CD8-positive, alpha-beta memory T cell (primary cell): Measurements from ENCODE around the gene CRABP2. TPM values are rescaled to one million over a fixed set of nuclear protein-coding genes. Genes with fewer than 3 reads are reported as not detected.

Experiments
- CTCF ChIA-PET: fragments of 350-600 bp; sonication (Branson Sonifier 250); formaldehyde crosslinking; loops from one replicate; lab custom pipeline; 2021; ENCODE audit warnings: antibody characterized with exemption; lab: Charles Lee
- POLR2A ChIA-PET: fragments of 350-600 bp; sonication (Branson Sonifier 250); formaldehyde crosslinking; loops from one replicate; lab custom pipeline; 2021; ENCODE audit warnings: antibody characterized with exemption; lab: Charles Lee
- DNase-seq, 5 donors: peaks; one replicate each; pipeline versions ENCODE4 v3.0.0 to v3.0.0-alpha.2; 2020 to 2022; ENCODE audit warnings: mixed read lengths in 1 of 5
- H3K27ac ChIP-seq: one replicate; pipeline ENCODE4 v1.7.0; 2013; ENCODE audit warnings: low read depth, mild to moderate bottlenecking, low read length, moderate library complexity
- H3K27me3 ChIP-seq: 2 replicates; pipeline ENCODE4 v1.7.0; 2013; ENCODE audit warnings: low read length, mild to moderate bottlenecking; ENCODE audit not compliant: insufficient read depth, poor library complexity, severe bottlenecking
- H3K36me3 ChIP-seq: 2 replicates; pipeline ENCODE4 v1.7.0; 2013; ENCODE audit warnings: mild to moderate bottlenecking, low read length, moderate library complexity; ENCODE audit not compliant: insufficient read depth
- H3K4me1 ChIP-seq: 2 replicates; pipeline ENCODE4 v1.7.0; 2013; ENCODE audit warnings: mild to moderate bottlenecking, low read length, moderate library complexity; ENCODE audit not compliant: insufficient read depth
- H3K4me3 ChIP-seq: 2 replicates; pipeline ENCODE4 v1.7.0; 2013; ENCODE audit warnings: mild to moderate bottlenecking, low read length
- H3K9me3 ChIP-seq: 2 replicates; pipeline ENCODE4 v1.7.0; 2013; ENCODE audit warnings: mild to moderate bottlenecking, low read length
- H3K27ac Mint-ChIP-seq, 8 donors: one replicate each; pipeline ENCODE4 v1.8.0; 2020 to 2021; ENCODE audit warnings: mixed read lengths in 8 of 8, mild to moderate bottlenecking in 6 of 8, inconsistent platforms in 3 of 8, moderate library complexity in 3 of 8
- H3K27me3 Mint-ChIP-seq, 2 donors: one replicate each; pipeline ENCODE4 v1.8.0; 2020 to 2021; ENCODE audit warnings: mixed read lengths in 2 of 2, mild to moderate bottlenecking in 1 of 2, moderate library complexity in 1 of 2
- H3K36me3 Mint-ChIP-seq, 3 donors: one replicate each; pipeline ENCODE4 v1.8.0; 2020 to 2021; ENCODE audit warnings: mixed read lengths in 3 of 3, inconsistent platforms in 1 of 3, mild to moderate bottlenecking in 1 of 3
- H3K4me1 Mint-ChIP-seq, 3 donors: one replicate each; pipeline ENCODE4 v1.8.0; 2020 to 2021; ENCODE audit warnings: mixed read lengths in 3 of 3, inconsistent platforms in 1 of 3, mild to moderate bottlenecking in 1 of 3
- H3K4me3 Mint-ChIP-seq, 7 donors: one replicate each; pipeline ENCODE4 v1.8.0; 2020 to 2021; ENCODE audit warnings: mixed read lengths in 7 of 7, mild to moderate bottlenecking in 6 of 7, moderate library complexity in 4 of 7, inconsistent platforms in 2 of 7
- H3K9me3 Mint-ChIP-seq, 5 donors: one replicate each; pipeline ENCODE4 v1.8.0; 2020 to 2022; ENCODE audit warnings: mixed read lengths in 5 of 5, mild to moderate bottlenecking in 3 of 5, moderate library complexity in 2 of 5, inconsistent platforms in 1 of 5
- polyA plus RNA-seq: library from polyadenylated mRNA; unstranded; fragments of 300-500 nt; fragmentation: Illumina TruSeq; gene quantifications from one replicate; pipeline ENCODE4 v1.2.3, GENCODE V29; 2021
- total RNA-seq, 2 experiments: library from RNA; stranded (reverse); gene quantifications; one replicate each; pipeline ENCODE4 v1.2.3, GENCODE V29; 2021

The CRABP2 gene
- total and polyA plus RNA-seq, 3 experiments from 2014 or later = 0.66 to 0.71 TPM; not detected in 1

GRCh38 chr1:156655151-156655903 is 50.1 kb downstream of the CRABP2 start:
- peaks cover 23 to 41% (median 29%) of the 10 kb centered on the region in 3 donors for H3K4me1 Mint-ChIP-seq
- peaks cover 43 to 66% of the 10 kb centered on the region in 2 donors for H3K27me3 Mint-ChIP-seq
- CTCF ChIA-PET = interaction anchor here (1.1 to 7.6 kb wide), 3 partner anchors 30 to 289 kb away, joined by 3 to 93 read pairs (median 3); no protein-coding TSS in a partner anchor
- POLR2A ChIA-PET = no interaction called here
- H3K27ac Mint-ChIP-seq = peak overlapping the region in 2 of 8 donors; percentile 15 to 37
- peak in 1 of 5 donors; percentile 27 for DNase-seq
- no peaks in the 10 kb centered on the region for H3K9me3 Mint-ChIP-seq
- Histone ChIP-seq H3K36me3 (no peaks in the 10 kb centered on the region), H3K9me3 (no peaks in the 10 kb centered on the region), H3K27me3 (peaks cover 34% of the 10 kb centered on the region), H3K27ac (no peak overlapping the region), H3K4me3 (no peak overlapping the region), H3K4me1 (peaks cover 38% of the 10 kb centered on the region)
- peak overlapping the region in 1 of 7 donors; percentile 65 for H3K4me3 Mint-ChIP-seq
- peaks cover 0 to 8% (median 2%) of the 10 kb centered on the region in 3 donors for H3K36me3 Mint-ChIP-seq

DNA sequence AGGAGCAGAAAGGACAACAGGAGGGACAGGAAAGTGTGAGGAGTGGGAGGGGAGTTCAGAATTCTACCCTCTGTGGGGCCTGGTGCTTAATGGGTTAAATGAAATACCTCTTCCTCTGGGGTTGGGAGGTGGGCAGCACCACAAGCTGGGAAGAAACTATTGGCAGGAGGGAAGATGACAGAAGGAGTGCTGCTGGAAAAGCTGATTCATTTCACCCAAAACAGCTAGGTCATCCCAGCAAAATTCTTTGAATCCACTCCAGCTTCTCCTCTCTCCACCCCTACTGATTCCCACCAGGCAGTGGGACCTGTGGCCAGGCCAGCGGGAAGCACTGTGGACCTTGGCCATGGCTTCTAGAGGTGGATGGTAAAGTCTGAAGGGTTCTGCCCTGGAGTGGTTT is 50.7 kb downstream of the CRABP2 start:
- POLR2A ChIA-PET = no interaction called here

DNA sequence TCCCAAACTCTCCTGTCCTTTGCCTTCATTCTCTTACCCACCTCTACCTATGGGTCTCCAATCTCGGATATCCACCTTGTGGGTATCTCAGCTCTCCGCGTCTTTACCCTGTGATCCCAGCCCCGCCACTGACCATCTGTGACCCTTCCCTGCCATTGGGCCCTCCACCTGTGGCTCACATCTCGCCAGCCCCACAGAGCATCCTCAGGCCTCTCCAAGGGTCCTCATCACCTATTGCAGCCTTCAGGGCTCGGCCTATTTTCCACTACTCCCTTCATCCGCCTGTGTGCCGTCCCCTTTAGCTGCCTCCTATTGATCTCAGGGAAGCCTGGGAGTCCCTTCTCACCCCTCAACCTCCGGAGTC is 52.4 kb downstream of the CRABP2 start:
- peaks cover 56 to 88% of the 10 kb centered on the region in 2 donors for H3K27me3 Mint-ChIP-seq
- Histone ChIP-seq H3K9me3 (no peaks in the 10 kb centered on the region), H3K36me3 (no peaks in the 10 kb centered on the region), H3K4me1 (peaks cover 19% of the 10 kb centered on the region), H3K27me3 (peaks cover 34% of the 10 kb centered on the region), H3K27ac (no peak overlapping the region), H3K4me3 (no peak overlapping the region)
- peaks cover 0 to 8% (median 2%) of the 10 kb centered on the region in 3 donors for H3K36me3 Mint-ChIP-seq
- H3K4me1 Mint-ChIP-seq = peaks cover 11 to 18% (median 15%) of the 10 kb centered on the region in 3 donors
- no peaks in the 10 kb centered on the region for H3K9me3 Mint-ChIP-seq
- peak overlapping the region in 2 of 8 donors; percentile 16 to 70 for H3K27ac Mint-ChIP-seq
- DNase-seq = no peak
- no peak overlapping the region for H3K4me3 Mint-ChIP-seq
- ChIA-PET POLR2A (no interaction called here), CTCF (interaction anchor here (1.3 to 2.8 kb wide), 2 partner anchors 25 to 29 kb away, joined by 4 to 8 read pairs; no protein-coding TSS in a partner anchor)

More for the DNA sequence above, 50.7 kb downstream of the CRABP2 start:
- H3K9me3 ChIP-seq = no peaks in the 10 kb centered on the region
- H3K27ac ChIP-seq = no peak overlapping the region
- Mint-ChIP-seq H3K36me3 (peaks cover 0 to 8% (median 2%) of the 10 kb centered on the region in 3 donors), H3K4me3 (no peak overlapping the region), H3K27ac (no peak overlapping the region), H3K4me1 (peaks cover 17 to 35% (median 24%) of the 10 kb centered on the region in 3 donors), H3K27me3 (peaks cover 45 to 72% of the 10 kb centered on the region in 2 donors), H3K9me3 (no peaks in the 10 kb centered on the region)
- peaks cover 33% of the 10 kb centered on the region for H3K4me1 ChIP-seq
- peaks cover 34% of the 10 kb centered on the region for H3K27me3 ChIP-seq
- DNase-seq = no peak
- no peaks in the 10 kb centered on the region for H3K36me3 ChIP-seq
- CTCF ChIA-PET = interaction anchor here (1.3 to 7.6 kb wide), 2 partner anchors 29 to 72 kb away, joined by 3 to 93 read pairs; no protein-coding TSS in a partner anchor
- H3K4me3 ChIP-seq = no peak overlapping the region

DNA sequence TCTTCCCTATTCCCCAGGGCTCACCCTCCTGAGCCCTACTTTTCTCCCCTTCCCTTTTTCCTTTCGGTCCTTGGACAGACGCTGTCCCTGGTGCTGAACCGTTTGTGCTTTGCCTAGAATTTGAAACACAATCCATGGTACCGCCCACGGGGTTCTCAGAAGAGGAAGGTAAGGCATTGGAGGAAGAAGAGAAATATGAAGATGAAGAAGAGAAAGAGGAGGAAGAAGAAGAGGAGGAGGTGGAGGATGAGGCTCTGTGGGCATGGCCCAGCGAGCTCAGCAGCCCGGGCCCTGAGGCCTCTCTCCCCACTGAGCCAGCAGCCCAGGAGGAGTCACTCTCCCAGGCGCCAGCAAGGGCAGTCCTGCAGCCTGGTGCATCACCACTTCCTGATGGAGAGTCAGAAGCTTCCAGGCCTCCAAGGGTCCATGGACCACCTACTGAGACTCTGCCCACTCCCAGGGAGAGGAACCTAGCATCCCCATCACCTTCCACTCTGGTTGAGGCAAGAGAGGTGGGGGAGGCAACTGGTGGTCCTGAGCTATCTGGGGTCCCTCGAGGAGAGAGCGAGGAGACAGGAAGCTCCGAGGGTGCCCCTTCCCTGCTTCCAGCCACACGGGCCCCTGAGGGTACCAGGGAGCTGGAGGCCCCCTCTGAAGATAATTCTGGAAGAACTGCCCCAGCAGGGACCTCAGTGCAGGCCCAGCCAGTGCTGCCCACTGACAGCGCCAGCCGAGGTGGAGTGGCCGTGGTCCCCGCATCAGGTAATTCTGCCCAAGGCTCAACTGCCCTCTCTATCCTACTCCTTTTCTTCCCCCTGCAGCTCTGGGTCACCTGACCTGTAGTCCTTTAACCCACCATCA is 53.0 kb downstream of the CRABP2 start:
- no peak overlapping the region for H3K4me3 Mint-ChIP-seq
- peaks cover 32% of the 10 kb centered on the region for H3K27me3 ChIP-seq

More for the DNA sequence above, 53.0 kb downstream of the CRABP2 start:
- Mint-ChIP-seq H3K27me3 (peaks cover 56 to 93% of the 10 kb centered on the region in 2 donors), H3K36me3 (peaks cover 0 to 8% (median 2%) of the 10 kb centered on the region in 3 donors), H3K27ac (peak overlapping the region in 1 of 8 donors; percentile 16), H3K4me1 (peaks cover 7 to 12% (median 9%) of the 10 kb centered on the region in 3 donors), H3K9me3 (no peaks in the 10 kb centered on the region)
- no peak overlapping the region for H3K27ac ChIP-seq
- H3K4me1 ChIP-seq = peaks cover 12% of the 10 kb centered on the region
- H3K9me3 ChIP-seq = no peaks in the 10 kb centered on the region
- ChIA-PET POLR2A (no interaction called here), CTCF (interaction anchor here (1.3 to 2.8 kb wide), 2 partner anchors 24 to 28 kb away, joined by 4 to 8 read pairs; no protein-coding TSS in a partner anchor)
- no peaks in the 10 kb centered on the region for H3K36me3 ChIP-seq
- H3K4me3 ChIP-seq = no peak overlapping the region
- no peak for DNase-seq

Other genes starting within 250 kb of the CRABP2 start
- gene MEF2D, start 204.8 kb downstream of the CRABP2 start, total RNA-seq = 10 to 100 TPM; 32.9 to 35.4 TPM
- 19.2 TPM for gene MEF2D, start 204.8 kb downstream of the CRABP2 start, polyA plus RNA-seq
- 1 to 10 TPM; 4.4 to 4.7 TPM for gene IQGAP3, start 133.0 kb downstream of the CRABP2 start, total RNA-seq
- not detected for gene IQGAP3, start 133.0 kb downstream of the CRABP2 start, polyA plus RNA-seq
- gene TTC24, start 125.9 kb downstream of the CRABP2 start, total RNA-seq = 1 to 10 TPM; 7.3 to 7.4 TPM
- gene TTC24, start 125.9 kb downstream of the CRABP2 start, polyA plus RNA-seq = 2.3 TPM
- gene NAXE, start 113.8 kb downstream of the CRABP2 start, total RNA-seq = 10 to 100 TPM; 63.0 to 69.1 TPM
- gene NAXE, start 113.8 kb downstream of the CRABP2 start, polyA plus RNA-seq = 113 TPM
- gene GPATCH4, start 104.1 kb downstream of the CRABP2 start, total RNA-seq = 100 to 1,000 TPM; 123 to 131 TPM
- gene GPATCH4, start 104.1 kb downstream of the CRABP2 start, polyA plus RNA-seq = 58.7 TPM
- gene HAPLN2, start 86.2 kb downstream of the CRABP2 start, total RNA-seq = not detected
- not detected for gene HAPLN2, start 86.2 kb downstream of the CRABP2 start, polyA plus RNA-seq
- not detected for gene BCAN, start 63.5 kb downstream of the CRABP2 start, total RNA-seq
- not detected for gene BCAN, start 63.5 kb downstream of the CRABP2 start, polyA plus RNA-seq
- gene NES, start 28.2 kb downstream of the CRABP2 start, total RNA-seq = not detected
- not detected for gene NES, start 28.2 kb downstream of the CRABP2 start, polyA plus RNA-seq
- gene METTL25B, start 22.9 kb upstream of the CRABP2 start, total RNA-seq = 10 to 100 TPM; 29.6 to 29.7 TPM
- gene METTL25B, start 22.9 kb upstream of the CRABP2 start, polyA plus RNA-seq = 4.2 TPM
- 10 to 100 TPM; 69.4 to 75.9 TPM for gene ISG20L2, start 23.2 kb upstream of the CRABP2 start, total RNA-seq
- gene ISG20L2, start 23.2 kb upstream of the CRABP2 start, polyA plus RNA-seq = 25.0 TPM
- gene MRPL24, start 35.5 kb upstream of the CRABP2 start, total RNA-seq = 100 to 1,000 TPM; 122 to 131 TPM
- 92.2 TPM for gene MRPL24, start 35.5 kb upstream of the CRABP2 start, polyA plus RNA-seq
- 100 to 1,000 TPM; 297 to 299 TPM for gene HDGF, start 46.1 kb upstream of the CRABP2 start, total RNA-seq
- 46.0 TPM for gene HDGF, start 46.1 kb upstream of the CRABP2 start, polyA plus RNA-seq
- 100 to 1,000 TPM; 106 to 111 TPM for gene PRCC, start 62.0 kb upstream of the CRABP2 start, total RNA-seq
- 45.9 TPM for gene PRCC, start 62.0 kb upstream of the CRABP2 start, polyA plus RNA-seq
- 100 to 1,000 TPM; 163 to 170 TPM for gene SH2D2A, start 111.3 kb upstream of the CRABP2 start, total RNA-seq
- 62.1 TPM for gene SH2D2A, start 111.3 kb upstream of the CRABP2 start, polyA plus RNA-seq
- under 1 TPM in 1 of 2 experiments, not detected in 1; 0.07 TPM for gene INSRR, start 153.5 kb upstream of the CRABP2 start, total RNA-seq
- not detected for gene INSRR, start 153.5 kb upstream of the CRABP2 start, polyA plus RNA-seq
- 1 to 10 TPM; 2.9 to 3.0 TPM for gene NTRK1, start 155.3 kb upstream of the CRABP2 start, total RNA-seq
- gene NTRK1, start 155.3 kb upstream of the CRABP2 start, polyA plus RNA-seq = not detected
- not detected for gene PEAR1, start 188.1 kb upstream of the CRABP2 start, total RNA-seq
- not detected for gene PEAR1, start 188.1 kb upstream of the CRABP2 start, polyA plus RNA-seq
- not detected for gene LRRC71, start 215.0 kb upstream of the CRABP2 start, total RNA-seq
- not detected for gene LRRC71, start 215.0 kb upstream of the CRABP2 start, polyA plus RNA-seq